Activated CD8-positive, alpha-beta memory T cell treated with anti-CD3 and anti-CD28 coated beads for 48 hours (primary cell): ENCODE results near the gene TSR2.

ENCODE experiments used
- DNase-seq, 3 experiments: peaks; one replicate each; pipeline ENCODE4 v3.0.0-alpha.2; 2020; ENCODE audit warnings: low read depth in 2 of 3, low spot score in 2 of 3

The TSR2 gene, protein sequence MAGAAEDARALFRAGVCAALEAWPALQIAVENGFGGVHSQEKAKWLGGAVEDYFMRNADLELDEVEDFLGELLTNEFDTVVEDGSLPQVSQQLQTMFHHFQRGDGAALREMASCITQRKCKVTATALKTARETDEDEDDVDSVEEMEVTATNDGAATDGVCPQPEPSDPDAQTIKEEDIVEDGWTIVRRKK

DNA sequence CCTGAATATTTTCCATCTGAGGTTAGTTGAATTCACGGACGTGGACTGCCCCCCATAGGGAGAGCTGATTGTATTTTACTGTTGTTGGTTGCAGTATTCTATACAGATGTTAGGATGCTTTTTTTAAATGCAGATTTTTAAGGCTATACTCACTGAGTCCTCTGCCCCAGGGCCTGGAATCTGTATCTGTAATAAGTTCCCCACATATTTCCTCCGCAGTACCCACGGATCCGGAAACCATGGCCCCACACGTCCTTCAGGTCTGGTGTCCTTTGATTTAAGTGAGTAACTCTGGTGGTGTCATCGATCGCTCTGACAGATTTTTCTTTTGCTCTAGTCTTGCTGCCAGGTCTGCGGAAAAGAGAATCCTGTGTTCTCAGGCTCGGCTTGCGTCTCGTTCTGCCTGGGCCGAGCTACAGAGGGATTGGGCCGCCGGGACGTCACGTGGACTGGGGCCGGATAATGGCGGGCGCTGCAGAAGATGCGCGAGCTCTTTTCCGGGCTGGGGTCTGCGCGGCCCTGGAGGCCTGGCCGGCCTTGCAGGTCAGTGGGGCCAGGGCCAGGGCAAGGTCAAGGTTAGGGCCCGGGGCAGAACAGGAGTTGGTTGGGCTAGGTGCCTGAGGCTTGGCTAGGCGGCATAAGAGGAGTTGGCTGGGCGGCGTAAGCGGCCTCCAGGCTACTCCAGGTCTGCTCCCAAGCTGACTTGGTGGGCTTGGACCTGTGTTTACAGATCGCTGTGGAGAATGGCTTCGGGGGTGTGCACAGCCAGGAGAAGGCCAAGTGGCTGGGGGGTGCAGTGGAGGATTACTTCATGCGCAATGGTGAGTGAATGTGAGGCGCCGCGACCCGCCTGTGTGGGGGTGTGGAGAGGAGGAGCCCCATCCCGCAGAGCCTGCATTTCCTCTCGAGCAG lies at the start of gene TSR2:
Gene TSR2 (plus strand): TSS at position 445 of the 912 bp plus-strand sequence. CDS start 18 bp downstream, at position 463.
- peak; percentile 12 to 33 (median 33) for DNase-seq

DNA sequence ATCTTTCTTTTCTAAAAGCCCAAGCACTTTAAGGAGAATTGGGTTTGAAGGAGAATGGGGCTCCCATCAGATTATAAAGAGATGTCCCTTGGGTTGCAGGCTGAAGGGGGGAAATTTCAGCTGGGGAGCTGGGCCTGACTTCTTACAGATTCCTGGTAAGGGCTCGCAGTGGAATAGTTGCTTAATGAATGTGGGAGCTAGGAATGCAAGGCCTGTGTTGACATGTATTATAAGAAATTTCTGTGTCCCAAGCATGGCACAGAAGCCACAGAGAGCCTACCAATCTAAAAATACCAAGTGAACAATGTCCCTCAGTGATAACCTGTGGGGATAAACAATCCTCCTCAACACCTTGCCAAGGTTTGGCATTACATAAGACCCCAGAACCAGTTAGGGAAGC lies 43.1 kb upstream of the TSR2 start:
- no peak for DNase-seq

DNA sequence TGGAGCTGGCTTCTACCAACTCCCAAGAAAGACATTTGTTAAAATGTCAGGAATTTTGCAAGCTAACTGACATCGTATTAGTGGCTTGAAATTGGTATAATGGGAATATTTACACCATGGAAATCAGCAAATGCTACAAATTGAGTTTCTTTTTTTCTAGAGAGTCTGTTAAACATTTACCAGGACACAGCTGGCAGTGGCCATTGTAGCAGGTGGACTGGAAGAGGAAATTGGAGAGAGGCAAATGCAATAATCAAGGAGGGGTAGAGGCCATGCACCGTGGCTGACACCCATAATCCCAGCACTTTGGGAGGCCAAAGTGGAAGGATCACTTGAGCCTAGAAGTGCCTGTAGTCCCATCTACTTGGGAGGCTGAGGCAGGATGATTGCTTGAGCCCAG lies 32.9 kb upstream of the TSR2 start:
- DNase-seq: no peak

DNA sequence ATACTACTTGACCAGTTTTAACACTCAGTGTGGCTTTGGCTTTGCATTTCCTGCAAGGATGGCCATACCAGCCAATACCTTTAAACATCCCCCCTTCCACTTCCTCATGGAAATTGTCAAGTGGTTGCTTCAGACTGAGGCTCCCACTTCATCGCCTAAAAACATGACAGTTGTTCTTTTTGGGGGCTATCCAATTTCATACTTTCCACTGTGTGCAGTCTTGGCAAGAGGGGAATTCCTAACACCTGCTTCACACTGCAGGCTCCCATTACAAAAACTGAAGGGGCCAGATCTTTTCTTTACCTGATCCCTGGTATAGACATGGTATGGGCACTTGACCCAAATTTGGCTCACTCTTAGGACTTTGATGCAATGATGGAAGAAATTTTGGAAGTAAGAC lies 28.5 kb upstream of the TSR2 start:
- DNase-seq: no peak

DNA sequence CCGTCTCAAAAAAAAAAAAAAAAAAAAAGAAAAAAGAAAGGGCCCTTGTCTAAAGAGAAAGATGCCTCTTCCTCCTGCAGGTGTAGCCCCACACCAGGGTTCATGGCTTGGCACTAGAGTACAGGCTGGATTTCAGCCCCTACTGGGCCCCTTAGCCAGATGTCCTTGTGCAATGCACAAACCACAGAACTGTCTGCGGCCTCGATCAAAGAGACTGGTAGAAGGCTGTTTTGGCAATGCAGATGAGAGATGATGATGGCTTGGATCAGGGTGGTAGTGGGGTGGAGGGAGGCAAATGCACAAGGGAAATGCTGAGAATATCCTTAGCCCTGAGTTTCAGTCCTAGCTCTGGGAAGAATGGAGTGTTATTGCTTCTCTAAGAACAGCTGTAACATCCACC lies 26.5 kb upstream of the TSR2 start:
- no peak for DNase-seq

DNA sequence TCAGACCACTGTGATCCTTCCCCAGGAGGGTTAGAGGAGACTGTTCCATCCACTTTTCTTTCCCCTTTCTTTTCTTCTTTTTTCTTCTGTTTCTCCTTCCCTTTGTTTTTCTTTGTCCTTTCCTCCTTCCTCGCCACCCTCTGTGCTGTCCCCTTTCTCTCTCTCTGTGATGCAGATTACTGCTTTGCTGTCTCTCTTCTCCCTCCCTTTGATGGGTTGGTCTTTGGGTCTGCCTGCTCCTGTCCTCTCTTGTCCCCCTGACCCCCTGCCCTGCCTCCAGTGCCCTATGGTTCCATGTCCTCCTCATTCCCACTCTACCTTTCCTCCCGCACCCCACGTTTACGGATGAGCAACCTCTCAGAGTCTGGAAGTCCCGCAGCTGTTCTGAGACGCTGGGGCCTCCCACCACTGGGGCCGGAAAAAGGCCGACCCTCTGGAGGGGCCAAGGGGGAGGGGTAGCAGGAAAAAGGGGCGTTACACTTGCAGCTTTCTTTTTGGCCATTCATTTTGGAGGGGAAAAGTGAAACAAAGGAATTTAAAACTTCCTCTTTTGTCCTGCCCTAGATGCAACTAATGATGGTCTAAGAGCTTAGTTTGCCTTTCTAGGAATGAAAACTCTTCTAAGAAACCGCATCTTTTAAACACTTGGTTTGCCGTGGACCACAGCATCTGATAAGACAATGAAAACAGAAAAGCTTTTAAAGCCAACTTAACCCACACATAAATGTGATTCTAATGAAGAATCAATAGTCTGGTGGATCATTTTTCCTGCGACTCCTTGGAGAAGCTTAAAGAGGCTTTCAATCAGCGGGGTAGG lies 24.5 kb upstream of the TSR2 start:
- DNase-seq: no peak

DNA sequence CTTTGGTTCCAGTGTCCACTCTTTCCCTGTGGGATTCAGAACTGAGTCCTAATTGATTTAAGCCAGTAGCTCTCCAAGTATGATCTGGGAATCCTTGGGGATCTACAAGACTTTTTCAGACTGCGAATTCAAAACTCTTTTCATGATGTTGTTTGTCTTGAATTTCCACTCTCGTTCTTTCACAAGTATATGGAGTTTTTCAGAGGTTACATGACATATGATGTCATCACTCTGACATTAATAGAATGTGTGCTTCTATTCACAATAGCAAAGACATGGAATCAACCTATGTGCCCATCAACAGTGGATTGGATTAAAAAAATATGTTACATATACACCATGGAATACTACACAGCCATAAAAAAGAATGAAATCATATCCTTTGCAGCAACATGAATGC lies 23.2 kb upstream of the TSR2 start:
- no peak for DNase-seq

DNA sequence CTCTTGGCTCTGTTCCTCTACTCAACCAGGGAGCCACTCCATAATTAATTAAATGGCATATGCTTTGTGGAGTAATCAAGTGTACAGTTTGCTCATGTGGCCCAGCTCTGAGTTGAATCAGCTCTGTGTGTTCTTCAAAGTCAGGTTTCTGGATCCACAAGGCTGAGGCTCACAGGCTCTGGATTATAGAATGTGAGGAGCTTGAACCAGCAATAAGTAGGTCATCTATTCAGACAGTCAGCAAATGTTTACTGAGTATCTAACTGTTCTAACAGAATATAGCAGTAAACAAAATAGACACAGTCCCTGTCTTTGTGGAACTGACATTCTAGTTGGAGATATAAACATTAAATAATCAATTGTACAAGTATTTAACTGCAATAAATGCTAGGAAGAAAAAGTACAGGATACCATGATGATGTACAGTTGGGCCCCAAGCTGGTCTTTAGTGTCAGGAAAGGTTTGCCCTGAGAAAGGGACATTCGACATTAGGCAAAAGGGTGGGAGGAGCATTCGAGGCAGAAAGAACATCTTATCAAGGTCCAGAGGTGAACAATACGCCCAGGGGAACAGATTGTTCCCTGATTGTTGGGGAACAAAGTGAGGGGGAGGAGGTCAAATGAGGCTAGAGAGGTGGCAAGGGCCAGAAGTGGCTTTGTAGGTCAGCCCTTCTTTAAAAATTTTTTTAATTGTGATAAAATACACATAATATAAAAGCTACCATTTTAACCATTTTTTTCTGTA lies 20.5 kb upstream of the TSR2 start:
- DNase-seq: no peak

DNA sequence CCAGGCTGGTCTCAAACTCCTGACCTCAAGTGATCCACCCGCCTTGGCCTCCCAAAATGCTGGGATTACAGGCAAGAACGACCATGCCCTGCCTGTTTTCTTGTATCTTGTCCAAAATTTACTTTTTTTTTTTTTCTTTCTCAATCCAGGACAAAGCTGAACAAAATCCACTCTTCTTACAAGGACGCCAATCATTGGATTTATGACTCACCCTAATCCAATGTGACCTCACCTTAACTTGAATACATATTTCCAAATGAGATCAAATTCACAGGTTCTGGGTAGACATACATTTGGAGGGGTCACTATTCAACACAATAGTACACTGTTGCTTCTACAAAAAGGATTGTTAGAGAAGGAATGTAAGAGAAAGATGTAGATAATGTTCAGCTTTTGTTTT lies 18.0 kb upstream of the TSR2 start:
- DNase-seq: no peak

DNA sequence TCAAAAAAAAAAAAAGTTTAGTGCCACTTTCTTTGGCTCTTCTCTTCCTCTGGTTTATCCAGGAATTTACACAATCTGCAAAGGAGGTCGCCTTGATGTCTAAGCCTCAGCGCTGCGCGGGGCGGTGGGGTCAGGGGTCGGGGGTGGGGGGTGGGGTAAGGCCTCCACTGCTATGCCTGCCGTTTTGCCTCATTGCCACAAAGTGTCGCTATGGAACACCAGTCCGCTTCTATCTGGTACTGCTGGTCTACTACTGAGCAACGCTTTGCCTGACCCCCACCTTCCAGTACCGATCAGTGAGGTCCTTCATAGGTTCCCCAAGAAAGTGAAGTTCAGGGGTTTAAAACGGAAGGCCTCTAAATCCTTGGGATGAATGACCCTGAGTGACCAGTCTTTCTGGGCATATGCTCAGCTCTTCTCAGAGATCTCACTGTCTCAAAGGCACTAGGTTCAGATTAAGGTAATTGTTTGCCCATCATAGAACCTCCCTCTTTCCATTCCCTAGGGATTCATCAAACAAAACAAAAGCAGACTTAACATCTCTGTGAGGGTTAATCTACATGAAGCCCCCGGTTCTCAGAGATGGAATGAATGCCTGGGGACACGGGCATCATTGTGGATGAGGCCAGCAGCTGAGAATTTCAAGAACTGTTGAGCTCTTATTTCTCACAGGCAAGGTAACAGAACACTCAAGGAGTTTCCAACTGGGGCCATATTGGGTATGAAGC lies 16.9 kb upstream of the TSR2 start:
- DNase-seq: no peak

DNA sequence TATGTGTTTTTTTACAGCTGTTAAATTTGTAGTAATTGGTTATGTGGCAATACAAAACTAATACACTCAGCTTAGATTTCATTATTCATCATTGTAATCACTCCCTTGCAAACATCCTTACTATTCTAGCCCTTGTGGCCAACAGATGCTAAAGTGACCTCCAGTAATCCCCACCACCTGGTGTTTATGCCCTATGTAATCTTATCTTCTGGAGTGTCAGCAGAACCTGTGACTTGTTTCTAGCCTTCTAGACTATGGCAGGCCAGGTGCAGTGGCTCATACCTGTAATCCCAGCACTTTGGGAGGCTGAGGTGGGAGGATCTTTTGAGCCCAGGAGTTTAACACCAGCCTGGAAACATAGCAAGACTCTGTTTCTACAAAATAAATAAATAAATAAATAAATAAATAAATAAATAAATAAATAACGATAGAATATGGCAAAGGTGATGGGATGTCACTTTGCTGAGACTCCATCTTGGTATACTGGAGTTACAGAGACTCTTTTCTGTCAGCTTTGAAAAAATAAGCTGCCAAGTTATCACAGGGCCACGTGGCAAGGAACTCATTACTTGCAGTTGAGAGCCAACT lies 12.3 kb upstream of the TSR2 start:
- DNase-seq: no peak

DNA sequence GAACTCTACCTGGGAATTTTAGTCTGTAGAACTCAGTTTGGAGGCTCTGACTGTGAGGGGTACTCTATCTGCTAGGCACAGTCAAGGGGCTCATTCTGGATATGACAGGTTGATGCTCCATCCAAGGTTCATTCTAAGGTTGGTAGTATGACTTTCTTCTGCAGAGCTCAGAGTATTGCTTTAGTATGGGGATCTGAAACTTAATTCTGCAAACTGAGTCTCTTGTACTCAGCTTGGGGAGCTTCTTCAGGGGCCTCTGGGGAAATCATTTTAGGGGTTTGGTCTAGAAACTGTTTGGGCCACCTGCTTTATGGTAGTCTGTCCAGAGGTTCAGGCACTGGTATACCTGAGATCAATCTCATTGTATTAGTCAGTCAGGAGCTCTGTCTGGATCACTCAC lies 9.7 kb upstream of the TSR2 start:
- DNase-seq: no peak

DNA sequence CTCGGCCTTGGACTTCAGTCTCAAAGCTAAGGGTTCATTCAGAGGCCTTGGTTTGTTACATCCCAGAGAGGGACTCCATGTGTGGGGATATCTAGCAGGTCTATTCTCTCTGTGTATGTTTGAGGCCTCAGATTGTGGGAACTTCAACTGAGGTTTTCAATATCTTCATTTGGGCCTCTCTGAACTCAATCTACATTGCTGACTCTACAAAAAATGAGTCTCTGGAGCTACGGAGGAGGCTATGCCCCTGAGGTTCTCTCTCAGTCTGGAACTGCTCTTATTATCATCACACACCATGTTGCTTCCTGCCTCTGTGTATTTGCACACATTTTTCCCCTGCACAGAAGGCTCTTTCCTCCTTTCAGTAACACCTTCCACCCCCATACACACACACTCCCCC lies 5.1 kb upstream of the TSR2 start:
- no peak for DNase-seq

DNA sequence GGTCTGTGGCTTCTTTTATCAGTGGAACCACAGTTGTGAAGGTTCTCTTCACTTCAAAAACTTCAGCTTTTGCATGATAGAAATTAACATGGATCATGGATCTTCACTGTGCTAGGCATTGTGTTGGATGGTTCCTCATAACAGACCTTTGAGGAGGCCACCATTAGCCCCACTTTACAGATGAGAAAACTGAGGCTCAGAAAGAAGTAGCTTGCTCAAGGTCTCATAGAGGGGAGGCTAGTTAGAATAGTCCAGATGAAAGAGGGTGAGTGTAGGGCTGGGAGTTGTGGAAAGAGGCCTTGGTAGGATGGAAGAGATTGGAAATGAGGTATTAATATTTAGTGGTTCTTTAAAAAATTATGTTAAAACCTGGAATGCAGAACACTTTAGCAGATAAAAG lies 2.6 kb downstream of the TSR2 start:
- DNase-seq: no peak

DNA sequence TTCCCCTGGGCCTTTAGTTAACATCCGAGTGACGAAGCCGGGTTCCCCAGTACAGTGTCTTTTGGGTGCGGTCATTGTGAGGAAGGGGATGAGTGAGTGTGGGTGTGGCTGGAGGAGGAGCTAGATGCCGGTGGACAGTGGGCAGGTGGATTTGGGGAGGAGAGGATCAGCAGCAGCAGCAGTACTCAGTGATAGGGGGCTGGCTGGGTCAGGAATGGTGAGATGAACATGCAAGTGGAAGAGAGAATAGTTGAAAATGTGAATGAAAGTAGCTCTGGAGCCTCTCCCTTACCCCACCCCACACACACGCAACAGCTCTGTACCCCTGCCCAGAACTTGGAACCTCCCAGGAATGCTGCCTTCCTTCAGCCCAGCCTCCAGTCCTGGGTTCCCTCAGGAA lies 4.5 kb downstream of the TSR2 start:
- no peak for DNase-seq

DNA sequence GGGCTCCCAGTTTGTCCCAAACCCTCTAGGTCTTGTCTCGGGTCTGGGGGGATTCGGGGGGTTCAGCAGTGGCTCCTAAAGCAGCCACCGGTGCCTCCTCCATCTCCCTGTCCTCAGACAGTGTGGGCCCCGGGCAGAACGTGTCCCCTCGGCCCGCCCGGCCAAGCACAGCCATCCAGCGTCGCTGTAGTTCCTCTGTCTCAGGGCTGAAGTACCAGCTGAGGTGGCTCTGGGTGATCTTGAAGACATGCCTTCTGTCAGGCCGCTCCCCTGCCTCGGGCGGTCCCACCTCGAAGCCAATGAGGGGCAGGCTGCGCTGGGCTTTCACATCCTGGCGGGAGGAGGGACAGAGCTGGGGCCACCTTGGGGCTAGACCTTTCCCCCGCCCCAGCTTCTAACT lies 5.9 kb downstream of the TSR2 start:
- no peak for DNase-seq

DNA sequence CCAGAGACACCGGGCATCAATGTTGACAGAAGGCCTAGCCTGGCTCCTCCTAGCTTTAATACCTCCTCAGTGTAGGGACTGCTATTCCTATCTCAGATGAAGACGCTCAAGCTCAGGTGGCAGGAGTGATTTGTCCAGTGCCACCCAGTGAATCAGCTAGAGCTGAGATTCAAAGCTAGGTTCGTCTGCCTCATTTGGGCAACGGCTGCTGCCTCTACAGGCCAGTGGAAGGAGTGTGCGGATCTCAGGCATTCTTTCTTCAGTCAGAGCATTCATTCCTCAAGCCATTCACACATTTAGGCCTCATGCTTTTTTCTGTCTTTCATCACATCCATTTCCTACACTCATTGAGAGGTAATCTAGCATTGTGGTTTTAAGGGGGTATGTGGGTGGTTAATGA lies 7.3 kb downstream of the TSR2 start:
- no peak for DNase-seq

DNA sequence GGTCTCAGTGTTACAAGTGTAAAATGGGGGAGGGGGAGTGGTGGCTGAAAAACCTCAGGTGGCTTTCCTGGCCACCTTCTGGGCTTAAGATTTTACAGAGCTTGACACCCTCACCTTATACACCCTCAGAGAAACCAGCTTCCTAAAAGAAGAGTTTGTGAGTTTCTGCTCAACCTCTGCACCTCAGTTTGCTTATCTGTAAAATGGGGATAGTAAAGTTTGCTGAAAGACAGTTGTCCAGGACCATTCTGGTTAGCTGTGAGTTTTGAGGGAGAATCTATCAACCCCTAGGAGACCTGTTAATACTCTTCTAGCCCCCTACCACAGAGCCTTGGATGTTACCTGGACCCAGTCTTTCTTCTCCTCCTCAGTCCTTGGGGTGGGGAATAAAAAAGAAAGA lies 9.7 kb downstream of the TSR2 start:
- no peak for DNase-seq

DNA sequence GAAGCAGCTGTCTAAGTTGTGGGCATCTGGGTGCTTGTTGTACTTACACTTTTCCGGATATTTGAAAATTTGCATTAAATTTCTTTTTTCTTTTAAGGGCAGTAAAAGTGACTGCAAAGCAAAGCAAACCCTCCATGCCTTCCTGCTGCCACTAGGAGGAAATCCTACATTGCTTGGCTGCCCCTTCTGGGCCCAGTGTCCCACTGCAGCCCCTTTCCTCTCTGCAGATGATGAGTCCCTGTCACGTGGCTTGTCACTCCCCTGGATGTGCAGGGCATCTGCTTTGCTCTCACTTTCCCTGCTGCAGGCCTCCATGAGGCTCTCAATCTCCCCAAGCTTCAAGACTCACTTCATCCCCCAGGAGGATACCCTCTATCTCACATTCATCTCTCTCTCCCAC lies 12.7 kb downstream of the TSR2 start:
- DNase-seq: no peak

DNA sequence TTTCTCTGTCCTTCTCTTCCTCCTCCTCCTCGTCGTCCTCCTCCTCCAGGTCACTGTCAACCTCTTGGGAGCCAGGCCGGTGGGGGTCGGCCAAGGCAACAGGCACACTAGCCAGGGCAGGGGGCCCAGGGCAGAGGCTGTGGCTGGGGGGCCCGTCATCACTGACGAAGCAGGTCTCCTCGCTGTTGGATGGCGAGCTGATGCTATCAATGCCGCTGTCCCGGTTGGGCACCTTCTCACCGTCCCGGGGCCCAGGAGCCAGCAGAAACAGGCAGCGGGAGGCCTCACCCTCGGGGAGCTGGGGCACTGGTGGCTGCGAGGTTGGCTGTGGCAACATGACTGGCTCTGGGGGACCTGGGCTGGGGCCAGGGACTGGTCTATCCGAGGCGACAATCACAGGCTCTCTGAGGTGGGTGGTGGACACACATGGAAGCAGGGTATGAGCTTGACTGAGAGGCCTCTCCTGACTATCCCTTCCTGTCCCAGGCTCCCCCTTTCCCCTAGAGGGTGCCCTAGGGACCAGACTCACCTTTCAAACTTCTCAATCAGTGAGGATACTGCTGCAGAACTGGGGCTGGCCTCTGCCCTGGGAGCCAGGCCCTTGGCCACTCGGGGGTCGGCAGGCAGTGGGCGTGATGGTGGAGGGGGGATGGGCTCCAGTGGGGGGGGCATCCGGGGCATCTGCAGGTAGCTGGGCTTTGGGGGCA lies 30.0 kb downstream of the TSR2 start:
- no peak for DNase-seq
